ENCODE results near the gene C14orf132.

The C14orf132 gene

GRCh38 chr14:96122496-96122895, 83.3 kb downstream of the C14orf132 start:
- no peak for DNase-seq

GRCh38 chr14:96125536-96125935, 86.4 kb downstream of the C14orf132 start:
- no peak for DNase-seq

- DNase-seq = peak; percentile 55
Measured at GRCh38 chr14:96126339-96126782, 87.2 kb downstream of the C14orf132 start.

GRCh38 chr14:96126783-96127271, 87.7 kb downstream of the C14orf132 start:
- no peak for DNase-seq

GRCh38 chr14:96129128-96129736, 90.1 kb downstream of the C14orf132 start:
- DNase-seq = no peak

- no peak for DNase-seq
Measured at GRCh38 chr14:96130391-96130790, 91.2 kb downstream of the C14orf132 start.

GRCh38 chr14:96130854-96131253, 91.7 kb downstream of the C14orf132 start:
- no peak for DNase-seq

- DNase-seq = no peak
Measured at GRCh38 chr14:96131836-96132235, 92.7 kb downstream of the C14orf132 start.

GRCh38 chr14:96134508-96134907, 95.3 kb downstream of the C14orf132 start:
- DNase-seq = no peak

- DNase-seq = no peak
Measured at GRCh38 chr14:96135285-96135684, 96.1 kb downstream of the C14orf132 start.

- no peak for DNase-seq
Measured at GRCh38 chr14:96136371-96137005, 97.3 kb downstream of the C14orf132 start.

- no peak for DNase-seq
Measured at GRCh38 chr14:96138241-96138640, 99.1 kb downstream of the C14orf132 start.

GRCh38 chr14:96139169-96139568, 100.0 kb downstream of the C14orf132 start:
- no peak for DNase-seq

GRCh38 chr14:96139879-96140278, 100.7 kb downstream of the C14orf132 start:
- no peak for DNase-seq

GRCh38 chr14:96140952-96141351, 101.8 kb downstream of the C14orf132 start:
- no peak for DNase-seq

All from CD4-positive, alpha-beta T cell treated with Interleukin-15 for 1 hour (primary cell).